ENCODE results near the gene PTPRT.

Gene PTPRT

DNA sequence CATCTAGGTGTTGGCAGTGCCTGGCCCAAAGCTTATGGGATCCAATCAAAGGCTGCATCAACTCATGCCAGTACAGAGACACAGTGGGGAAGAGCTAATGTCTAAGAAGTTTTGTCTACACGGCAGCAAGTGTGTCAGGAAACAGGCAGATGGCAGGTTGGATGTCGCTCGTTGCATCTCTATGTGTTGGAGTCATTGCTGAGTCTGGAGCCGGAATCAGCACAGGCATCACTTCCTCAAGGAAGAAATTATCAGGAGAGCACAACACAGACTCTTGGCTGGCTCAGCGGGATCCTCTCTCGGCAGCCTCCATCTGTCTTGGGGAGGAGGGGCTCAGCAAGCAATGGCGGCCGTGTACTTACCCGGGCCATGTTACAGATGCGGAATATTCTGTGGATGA lies 1104.3 kb downstream of the PTPRT start:
- no peak for DNase-seq

DNA sequence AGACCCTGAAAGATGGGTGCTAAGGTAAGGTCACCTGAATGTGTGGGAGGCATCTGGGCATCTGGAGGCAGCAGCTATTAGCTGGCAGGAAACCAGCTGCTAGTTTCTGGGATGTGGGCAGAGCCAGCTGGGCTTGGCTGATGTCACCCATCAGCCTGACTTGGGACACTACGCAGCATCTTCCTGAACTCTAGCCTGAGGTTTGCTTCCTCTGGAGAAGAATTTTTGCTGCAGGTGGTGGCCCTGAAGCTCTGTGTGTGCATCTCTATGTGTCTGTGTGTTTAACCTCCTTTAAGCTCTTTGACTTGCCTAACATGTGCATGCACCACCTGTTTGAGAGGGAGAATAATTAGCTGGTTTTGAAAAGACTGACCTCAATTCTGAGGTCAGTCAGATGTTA lies 1106.4 kb downstream of the PTPRT start:
- no peak for DNase-seq

DNA sequence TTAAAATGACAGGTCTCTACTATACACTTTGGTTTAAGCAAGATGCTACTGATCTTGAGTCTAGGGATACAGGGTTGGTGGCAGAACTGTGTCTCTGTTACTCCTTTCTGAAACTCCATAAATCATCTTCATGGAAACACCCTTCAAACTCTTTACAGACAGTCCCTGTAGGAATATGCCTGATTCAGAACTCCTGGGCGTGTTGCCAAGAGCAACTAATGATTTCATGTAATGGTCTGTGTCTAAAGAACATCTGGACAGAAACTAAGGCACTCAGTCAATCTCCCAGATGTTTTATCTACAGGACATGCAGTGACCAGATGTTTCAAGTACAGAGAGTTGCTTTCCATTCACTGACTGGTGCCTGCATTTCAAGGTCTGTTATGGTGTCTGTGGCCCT lies 1107.1 kb downstream of the PTPRT start:
- DNase-seq = peak; percentile 59

DNA sequence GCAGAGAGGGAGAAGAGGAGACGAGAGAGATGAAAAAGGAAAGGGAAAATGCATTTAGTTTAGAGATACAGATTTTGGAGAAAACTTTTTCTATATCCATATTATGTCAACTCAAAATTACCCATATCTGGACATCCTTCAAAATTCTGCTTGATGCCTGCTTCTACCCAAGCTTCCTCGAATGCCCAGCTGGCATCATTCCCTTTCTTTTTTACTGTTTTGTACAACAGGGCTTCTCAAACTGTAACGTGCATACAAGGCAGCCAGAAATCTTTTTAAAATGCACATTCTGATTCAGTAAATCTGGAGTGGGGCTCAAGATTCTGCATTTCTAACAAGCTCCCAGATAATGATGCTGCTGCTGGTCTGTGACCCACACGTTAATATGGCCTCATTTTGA lies 1108.8 kb downstream of the PTPRT start:
- no peak for DNase-seq

DNA sequence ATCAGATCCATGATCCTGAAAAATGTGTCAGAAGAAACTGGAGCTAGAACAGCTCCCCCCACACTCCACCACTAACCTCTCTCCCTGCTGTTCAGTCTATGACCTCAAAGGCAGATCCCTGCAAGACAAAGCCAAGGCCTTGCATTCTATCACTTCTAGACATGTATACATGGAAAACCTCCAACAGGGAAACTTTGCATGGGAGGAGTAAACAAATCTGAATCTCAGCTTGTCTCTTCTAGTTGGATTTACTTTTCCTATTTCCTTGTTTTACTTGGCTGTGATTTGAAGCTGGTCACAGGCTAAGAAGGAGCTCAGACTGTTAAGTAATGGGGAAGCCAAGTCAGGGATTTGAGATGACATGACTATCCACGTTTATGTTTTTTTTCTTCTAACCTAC lies 1114.8 kb downstream of the PTPRT start:
- no peak for DNase-seq

DNA sequence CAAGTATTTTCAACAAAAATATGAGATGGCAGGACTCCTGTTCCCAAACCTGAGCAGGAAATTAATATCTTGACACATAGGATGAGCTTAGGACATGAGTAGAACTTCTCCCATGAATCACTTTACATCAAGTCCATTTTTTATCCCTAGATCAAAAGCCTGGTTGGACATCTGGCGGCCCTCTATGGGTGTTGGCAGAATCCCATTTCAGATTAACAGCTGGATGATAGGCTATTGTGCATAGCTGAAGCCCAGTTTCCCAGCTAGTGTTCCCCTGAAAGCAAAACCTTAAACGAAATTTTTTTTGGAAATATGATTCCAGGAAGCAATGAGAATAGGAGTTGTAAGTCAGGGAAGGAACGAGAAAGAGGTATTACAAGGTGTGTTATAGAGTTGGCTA lies 1122.1 kb downstream of the PTPRT start:
- DNase-seq = no peak

DNA sequence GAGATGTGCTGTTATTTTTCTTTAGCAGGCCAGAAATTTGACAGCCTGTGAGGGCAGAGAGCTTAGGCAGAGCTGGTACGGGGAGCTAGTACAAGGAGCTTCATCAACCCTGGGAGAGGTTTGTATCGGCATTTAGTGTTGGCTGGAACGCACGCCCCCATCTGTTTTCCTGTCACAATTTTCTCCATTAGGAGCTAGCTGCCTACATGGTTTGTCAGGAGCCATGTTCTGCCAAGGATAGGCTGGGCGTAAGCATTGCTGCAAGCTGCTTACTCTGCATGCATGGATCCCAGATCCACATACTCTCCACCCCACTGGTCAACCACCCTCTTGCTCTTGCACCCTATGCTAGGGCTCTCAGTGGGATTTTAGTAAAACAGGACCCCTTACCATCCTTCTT lies 1122.5 kb downstream of the PTPRT start:
- no peak for DNase-seq

DNA sequence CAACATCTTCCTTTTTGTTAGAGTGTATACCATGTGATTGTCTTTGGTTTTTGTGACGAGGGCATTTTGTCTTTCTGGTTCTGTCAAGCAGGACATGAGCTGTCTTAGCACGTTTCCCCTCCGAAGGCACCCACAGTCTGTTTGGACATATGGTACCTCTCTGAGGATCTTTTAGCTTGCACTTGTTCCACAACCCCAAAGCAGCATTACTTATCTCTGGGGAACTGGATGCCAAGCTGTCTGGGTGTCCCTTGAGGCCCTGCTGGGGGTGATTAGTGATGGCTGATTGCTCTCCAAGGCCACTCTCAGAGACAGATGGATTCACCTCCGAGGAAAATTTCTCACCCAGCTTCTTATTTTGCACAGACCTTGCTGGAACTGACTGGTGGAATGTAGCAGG lies 1126.6 kb downstream of the PTPRT start:
- DNase-seq = no peak

DNA sequence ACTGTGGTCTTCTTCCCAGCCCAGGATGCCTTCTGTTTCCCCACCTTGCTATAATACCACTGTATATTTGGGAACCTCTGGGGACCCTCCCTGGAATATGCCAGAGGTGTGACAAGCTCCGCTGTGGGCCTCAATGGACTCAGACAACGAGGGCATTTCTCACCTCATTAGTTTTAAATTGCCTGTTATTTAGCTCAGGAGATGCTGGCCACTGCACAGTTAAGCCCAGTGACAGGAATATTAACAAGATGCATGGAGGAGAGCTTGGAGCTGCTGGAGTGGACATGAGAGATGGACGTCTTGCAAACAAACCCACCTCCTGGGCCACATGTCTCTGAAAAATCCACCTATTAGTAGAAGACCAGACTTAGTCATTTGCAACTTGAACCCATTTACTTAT lies 1136.4 kb downstream of the PTPRT start:
- DNase-seq = no peak

DNA sequence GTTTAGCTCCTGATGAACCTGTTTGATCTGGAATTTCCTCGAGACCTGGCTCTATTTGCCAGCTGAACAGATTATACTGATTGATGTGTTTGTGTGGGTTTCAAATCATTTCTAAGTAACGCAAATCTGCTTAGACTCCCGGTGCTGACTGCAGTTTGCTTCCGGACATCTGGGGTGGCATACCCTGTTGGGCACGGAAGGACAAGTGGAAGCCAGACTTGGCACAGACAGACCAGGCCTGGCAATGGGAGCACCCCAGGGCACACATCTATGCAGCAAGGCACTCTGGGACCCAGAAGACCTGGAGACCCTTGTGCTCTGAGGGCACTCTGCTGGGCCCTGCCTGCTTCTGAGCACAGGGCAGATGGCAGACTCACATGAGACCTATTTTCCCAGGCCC lies 1137.8 kb downstream of the PTPRT start:
- DNase-seq = no peak

DNA sequence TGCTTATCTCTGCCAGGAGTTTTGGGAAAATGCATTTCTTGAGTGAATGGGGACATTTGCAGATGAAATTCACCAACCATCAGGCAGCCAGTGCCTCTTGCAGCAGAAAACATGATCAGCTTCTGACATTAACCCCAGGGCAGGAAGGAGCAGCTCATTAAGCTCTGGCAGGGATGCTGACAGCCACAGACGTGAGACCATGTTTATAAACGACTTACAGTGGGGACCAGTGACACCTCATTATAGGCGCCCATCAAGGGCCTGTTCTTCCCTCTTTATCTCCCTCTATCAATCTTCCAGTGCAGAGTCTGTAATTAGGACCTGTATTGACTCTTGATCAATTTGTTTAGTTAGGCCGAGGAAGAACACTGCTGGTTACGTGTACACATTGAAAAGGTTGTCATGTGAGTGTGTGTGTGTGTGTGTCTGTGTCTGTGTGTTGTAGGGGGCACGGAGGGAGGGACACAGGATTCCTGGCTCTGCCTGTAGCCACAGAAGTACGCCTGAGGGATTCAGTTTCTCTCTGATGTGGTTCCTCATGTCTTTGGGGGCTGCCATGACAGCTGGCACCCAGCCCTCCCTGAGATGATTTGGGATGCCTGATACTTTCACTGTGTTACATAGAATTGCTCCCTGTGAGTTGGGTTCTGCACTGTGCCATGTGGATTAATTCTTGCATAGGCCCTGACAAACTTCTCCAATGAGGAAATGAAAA lies 1143.2 kb downstream of the PTPRT start:
- no peak for DNase-seq

DNA sequence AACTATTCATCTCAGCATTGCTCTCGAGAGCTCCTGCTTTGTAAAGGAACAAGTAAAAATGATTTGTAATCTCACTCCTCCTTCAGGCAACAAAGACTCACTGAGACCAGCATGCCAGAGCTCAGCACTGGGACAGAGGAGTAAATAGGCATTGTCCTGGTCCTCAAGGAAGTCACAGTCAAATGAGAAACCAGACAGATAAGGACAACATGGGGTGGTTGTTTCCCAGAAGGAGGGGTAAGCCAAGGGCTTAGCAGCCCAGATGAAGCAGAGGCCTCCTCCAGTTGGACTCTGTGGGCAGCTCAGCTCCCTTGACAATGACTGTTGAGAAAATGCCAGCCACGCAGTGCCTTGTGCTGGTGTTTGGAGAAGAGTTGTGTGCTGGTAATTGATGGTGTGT lies 1145.8 kb downstream of the PTPRT start:
- DNase-seq = no peak

DNA sequence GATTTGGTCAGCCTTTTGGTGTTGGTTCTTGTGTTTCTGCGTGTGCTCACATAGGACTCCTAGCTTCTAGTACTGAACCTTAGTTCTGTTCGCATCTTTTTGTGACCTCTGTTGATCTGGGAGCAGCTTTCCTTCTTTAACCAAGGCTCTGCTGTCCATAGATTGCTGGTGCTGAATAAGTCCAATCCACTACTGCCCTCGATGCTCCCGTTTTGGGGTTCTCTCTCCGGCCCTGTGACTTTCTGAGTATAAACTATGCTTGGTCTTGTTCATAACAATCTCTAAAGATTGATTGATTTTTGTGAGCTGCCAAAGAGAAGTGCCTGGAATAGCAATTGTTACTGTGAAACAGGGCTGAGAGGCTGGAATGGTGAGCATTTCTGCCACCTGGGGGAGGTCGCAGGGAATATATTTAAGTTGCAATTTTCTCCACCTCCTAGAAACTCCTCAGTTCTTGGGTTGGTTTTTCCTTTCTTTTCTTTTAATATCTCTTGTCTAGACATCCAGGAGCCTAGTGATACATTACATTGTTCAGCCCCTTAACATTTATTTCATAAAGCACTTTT lies 1148.6 kb downstream of the PTPRT start:
- no peak for DNase-seq

DNA sequence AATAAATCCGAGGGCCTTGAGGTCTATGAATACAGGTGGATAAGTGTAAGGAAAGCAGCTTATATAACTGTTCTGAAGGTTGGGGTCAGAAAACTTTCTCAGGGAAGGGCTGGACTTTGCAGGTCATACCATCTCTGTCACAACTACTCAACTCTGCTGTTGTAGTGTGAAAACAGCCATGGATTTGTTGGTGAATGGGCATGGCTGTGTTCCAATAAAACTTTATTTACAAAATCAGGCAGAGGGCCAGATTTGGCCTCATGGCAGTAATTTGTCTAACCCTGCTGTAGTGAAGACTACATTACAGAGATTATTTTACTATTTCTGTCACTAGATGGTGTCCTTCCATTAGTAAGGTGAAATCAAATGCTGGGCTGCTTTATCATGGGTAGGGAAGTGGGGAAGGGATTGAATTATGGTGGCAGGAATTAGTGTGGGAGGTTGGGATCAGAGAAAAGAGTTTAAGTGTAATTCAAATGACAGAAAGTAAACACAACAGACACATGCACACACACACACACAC lies 1161.9 kb downstream of the PTPRT start:
- no peak for DNase-seq

DNA sequence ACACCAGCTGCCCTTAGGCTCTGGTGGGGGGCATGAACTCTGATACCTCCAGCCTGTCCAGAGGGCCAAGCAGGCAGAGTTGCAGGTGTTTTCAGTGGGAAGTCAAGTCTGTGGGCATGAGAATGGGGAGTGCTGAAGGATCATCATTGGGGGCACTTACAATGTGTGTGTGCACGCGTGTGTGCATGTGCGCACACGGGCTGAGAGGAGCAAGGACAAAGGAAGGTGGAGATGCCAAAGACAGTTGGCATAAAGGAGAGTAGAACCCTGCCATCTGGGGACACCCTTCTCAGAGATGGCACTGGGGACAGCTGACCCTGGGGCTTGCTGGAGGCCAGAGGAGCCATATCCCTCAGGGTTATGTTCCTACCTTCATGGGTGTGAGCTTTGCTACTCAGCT lies 1163.1 kb downstream of the PTPRT start:
- DNase-seq = no peak

DNA sequence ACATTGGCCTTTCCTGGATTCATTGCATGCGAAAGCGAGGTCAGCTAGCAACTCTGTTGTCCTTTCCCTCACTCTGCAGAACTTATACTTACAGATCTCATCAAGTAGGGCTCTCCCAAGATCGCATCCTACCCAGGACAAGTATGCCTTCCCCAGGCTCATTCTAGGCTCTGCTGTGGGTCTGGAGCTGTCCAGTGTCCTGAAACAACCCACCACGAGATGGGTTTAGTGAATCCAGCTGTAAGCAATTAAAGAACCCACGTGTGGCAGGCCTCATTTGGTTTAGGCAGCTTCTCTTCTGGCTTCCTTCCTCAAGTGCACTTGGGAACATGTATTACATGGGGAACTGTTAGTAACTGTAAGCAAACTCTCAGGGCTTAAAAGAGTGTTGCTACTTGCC lies 1165.1 kb downstream of the PTPRT start:
- DNase-seq = peak; percentile 61
